Pancreas (tissue), 10 donors: ENCODE data around the gene CHRD. TPM values are rescaled to one million over a fixed set of nuclear protein-coding genes. Genes with fewer than 3 reads are reported as not detected.

Source experiments
- ATAC-seq, 4 donors: fragments of 200-7000 bp; cut with Tn5 transposase; one replicate each; pipeline versions ENCODE4 v1.8.0 to v1.9.1; 2020; ENCODE audit warnings: mild to moderate bottlenecking in 4 of 4, moderate library complexity in 4 of 4
- DNase-seq, 6 donors: peaks; one replicate each; pipeline ENCODE4 v3.0.0-alpha.2; 2020
- FAIRE-seq: peaks from 2 replicates; lab custom pipeline; 2012; peaks lifted over from hg19 to GRCh38; lab: Jason Lieb, UNC
- H3K27ac ChIP-seq, 4 donors: fragments of 200-600 bp; sonication (generic); 1 replicate in 3 of 4; 2 replicates in 1 of 4; pipeline versions ENCODE4 v1.5.0 to v1.8.0; 2020
- H3K27me3 ChIP-seq, 4 donors: fragments of 200-600 bp; one replicate each; pipeline ENCODE4 v1.8.0; 2021
- H3K36me3 ChIP-seq, 3 donors: fragments of 200-600 bp; sonication (generic) in 1 of 3; one replicate each; pipeline versions ENCODE4 v1.5.0 to v1.8.0; 2020 to 2021
- H3K4me1 ChIP-seq, 3 donors: fragments of 200-600 bp; one replicate each; pipeline ENCODE4 v1.8.0; 2021
- H3K4me3 ChIP-seq, 4 donors: fragments of 200-600 bp; sonication (generic) in 2 of 4; one replicate each; pipeline versions ENCODE4 v1.5.0 to v1.8.0; 2020 to 2021
- H3K9me3 ChIP-seq, 4 donors: fragments of 200-600 bp; one replicate each; pipeline ENCODE4 v1.8.0; 2021
- CTCF ChIP-seq, 4 donors: fragments of 200-600 bp; sonication (generic) in 3 of 4; IDR thresholded peaks; one replicate each; pipeline versions ENCODE4 v1.5.0 to v1.8.0; 2021; ENCODE audit warnings: antibody characterized with exemption in 4 of 4
- WGBS, 2 donors: extraction: QIAGEN DNeasy Blood & Tissue Kit; methylation state at CpG; one replicate each; pipeline ENCODE4 v1.1.7; 2013; 5-methylcytosine and 5-hydroxymethylcytosine counted together
- intact Hi-C, 3 donors: fragments of 100-400 bp; cut with DNase I; formaldehyde crosslinking; loops; one replicate each; pipeline versions ENCODE4 v1.11.1 to v1.14.2; 2022
- polyA plus RNA-seq, 2 donors: library from polyadenylated mRNA; stranded (reverse); fragments of 200-250 nt; gene quantifications; one replicate each; pipeline ENCODE4 v1.2.3, GENCODE V29; 2013
- total RNA-seq, 6 donors: library from RNA; stranded (reverse); fragmentation: NEBNext Ultra II Directional in 4 of 6; extraction: Animal tissue kit (Norgen Biotek cat#: 25700) in 4 of 6; gene quantifications; one replicate each; pipeline versions ENCODE4 v1.2.1 to v1.2.4, GENCODE V29; 2021 to 2023
- donor health status: healthy with polysubstance abuse.
- donor health status: DM: no; HTN: no; CAD: no; lungs with moderate emphysema.
- donor health status: DM: no; HTN: no; CAD: no.
- donor health status: control.
- donor health status: control.
- donor health status: Bipolar disorder and iron deficiency.
- donor health status: DM: yes; HTN: yes; CAD: no.
- donor health status: DM: no; HTN: no; CAD: no.
- donor health status: DM: no; HTN: no; CAD: no.
- donor health status: DM: yes; HTN: yes; CAD: no.

The CHRD gene
- total and polyA plus RNA-seq, 8 donors = 11.0 to 96.7 (median 19.8) TPM

- WGBS, 2 donors = 87 to 96% methylated on average over 12 of the region's 12 CpGs
- H3K27ac ChIP-seq = no peak overlapping the region
- H3K4me3 ChIP-seq = no peak overlapping the region
- FAIRE-seq (no peak), DNase-seq (peak in 1 of 6 donors; percentile 53), ATAC-seq (no peak)
- intact Hi-C loops = loop anchor here in 1 of 3 donors (5.0 kb wide), 1 partner anchor 161 kb away; no protein-coding TSS in a partner anchor
- H3K4me1 ChIP-seq = peaks cover 11 to 20% (median 17%) of the 10 kb centered on the region in 3 donors
- no peaks in the 10 kb centered on the region for H3K36me3 ChIP-seq
- no peak for TF ChIP-seq CTCF (IDR thresholded peaks at IDR 0.05)
- H3K9me3 ChIP-seq = no peaks in the 10 kb centered on the region
- H3K27me3 ChIP-seq = no peaks in the 10 kb centered on the region
Observed at GRCh38 chr3:184375747-184376461, 4.0 kb upstream of the CHRD start.

GRCh38 chr3:184377374-184377773 lies 2.5 kb upstream of the CHRD start:
- Histone ChIP-seq H3K36me3 (no peaks in the 10 kb centered on the region), H3K4me1 (peaks cover 7 to 15% (median 10%) of the 10 kb centered on the region in 3 donors), H3K9me3 (no peaks in the 10 kb centered on the region), H3K27ac (peak overlapping the region in 2 of 4 donors; percentile 57 to 80), H3K4me3 (no peak overlapping the region), H3K27me3 (no peaks in the 10 kb centered on the region)
- intact Hi-C loops = loop anchor here in 1 of 3 donors (5.0 kb wide), 1 partner anchor 160 kb away; no protein-coding TSS in a partner anchor
- TF ChIP-seq CTCF (IDR thresholded peaks at IDR 0.05) = no peak
- WGBS, 2 donors = 61 to 62% methylated on average over 5 of the region's 5 CpGs
- peak in 3 of 4 donors; percentile 15 to 31 (median 24) for ATAC-seq
- peak in 3 of 6 donors; percentile 23 to 40 (median 34) for DNase-seq
- FAIRE-seq = no peak

GRCh38 chr3:184377882-184378445 lies 1.9 kb upstream of the CHRD start, which contains the start of gene THPO:
THPO (minus strand) TSS chr3:184378207; CDS start chr3:184376259, 1,948 bp downstream.
- peaks cover 7 to 15% (median 10%) of the 10 kb centered on the region in 3 donors for H3K4me1 ChIP-seq
- WGBS, 2 donors = 70% methylated on average over 7 of the region's 7 CpGs
- H3K36me3 ChIP-seq = no peaks in the 10 kb centered on the region
- no peaks in the 10 kb centered on the region for H3K9me3 ChIP-seq
- no peak for FAIRE-seq
- peak in 5 of 6 donors; percentile 69 to 86 (median 80) for DNase-seq
- peak; percentile 36 to 87 (median 78) for ATAC-seq
- peak within 1 kb of the TSS in 2 of 4 donors; percentile 57 to 80 for H3K27ac ChIP-seq
- no peak for TF ChIP-seq CTCF (IDR thresholded peaks at IDR 0.05)
- no peaks in the 10 kb centered on the region for H3K27me3 ChIP-seq
- H3K4me3 ChIP-seq = no peak within 1 kb of the TSS
- intact Hi-C loops = loop anchor here in 1 of 3 donors (5.0 kb wide), 1 partner anchor 159 kb away; no protein-coding TSS in a partner anchor

- ATAC-seq = no peak
- intact Hi-C loops = loop anchor here in 1 of 3 donors (5.0 kb wide), 1 partner anchor 158 kb away; no protein-coding TSS in a partner anchor
- H3K4me3 ChIP-seq = no peak overlapping the region
- peak overlapping the region in 2 of 4 donors; percentile 57 to 80 for H3K27ac ChIP-seq
- no peaks in the 10 kb centered on the region for H3K27me3 ChIP-seq
- H3K9me3 ChIP-seq = no peaks in the 10 kb centered on the region
- no peaks in the 10 kb centered on the region for H3K36me3 ChIP-seq
- FAIRE-seq = no peak
- 86 to 87% methylated on average over 10 of the region's 10 CpGs for WGBS, 2 donors
- no peak for TF ChIP-seq CTCF (IDR thresholded peaks at IDR 0.05)
- peak in 2 of 6 donors; percentile 22 to 51 for DNase-seq
- peaks cover 7 to 15% (median 10%) of the 10 kb centered on the region in 3 donors for H3K4me1 ChIP-seq
Observed at GRCh38 chr3:184378651-184379357, 1.1 kb upstream of the CHRD start.
